GM21447 (cell line): ENCODE measurements around the gene TNC.
"Not testable (repeated sequence)": the region's sequence is repeated elsewhere in the genome, so short reads cannot be mapped to it uniquely, and the experiment has no call there.

Experiments used
- ATAC-seq: cut with Tn5 transposase; IDR thresholded peaks from one replicate; pipeline ENCODE4 v1.9.1; 2021; ENCODE audit not compliant: unreplicated experiment

Gene TNC

DNA sequence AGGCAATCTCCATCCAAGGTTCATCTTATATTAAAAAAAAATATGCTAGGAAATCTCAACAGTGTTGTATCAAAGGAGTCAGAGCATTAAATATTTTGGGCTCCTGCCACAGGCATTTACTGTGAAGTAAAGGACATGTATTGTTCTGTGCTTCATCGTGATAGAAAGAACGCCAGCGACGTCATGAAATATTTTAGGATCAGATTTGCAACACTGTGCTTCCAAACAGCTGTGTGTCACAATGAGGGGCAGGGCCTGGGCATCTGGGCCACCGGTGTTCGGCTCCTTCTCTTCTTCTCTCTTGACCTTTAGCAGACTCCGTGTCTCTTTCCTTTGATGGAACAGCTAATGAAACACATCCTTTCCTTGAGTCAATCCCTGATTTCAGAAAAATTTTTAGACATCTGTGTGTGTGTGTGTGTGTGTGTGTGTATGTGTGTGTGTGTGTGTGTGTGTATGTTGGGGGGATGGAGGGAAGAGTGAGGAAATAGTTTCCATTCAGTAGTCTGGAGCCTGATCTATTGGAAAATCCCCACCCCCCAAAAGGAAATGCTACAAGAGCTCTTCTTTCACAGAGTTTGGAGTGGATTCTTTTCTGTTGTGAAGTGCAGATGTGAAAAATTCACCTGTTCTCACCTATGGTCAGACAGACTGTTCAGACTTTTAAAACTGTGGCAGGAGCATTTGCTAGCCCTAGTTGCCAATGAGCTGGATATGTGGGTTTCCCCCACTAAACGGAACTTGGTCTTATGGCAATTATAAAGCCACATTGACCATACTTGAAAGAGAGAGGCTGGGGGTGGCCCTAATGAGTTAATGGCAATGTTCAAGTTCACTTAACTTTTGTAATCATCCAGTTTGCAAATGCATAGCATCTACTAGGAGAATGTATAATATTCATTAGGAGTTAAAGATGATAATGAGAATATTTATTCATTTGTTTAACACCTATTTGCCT is 18.1 kb upstream of the TNC start:
- no peak for ATAC-seq

DNA sequence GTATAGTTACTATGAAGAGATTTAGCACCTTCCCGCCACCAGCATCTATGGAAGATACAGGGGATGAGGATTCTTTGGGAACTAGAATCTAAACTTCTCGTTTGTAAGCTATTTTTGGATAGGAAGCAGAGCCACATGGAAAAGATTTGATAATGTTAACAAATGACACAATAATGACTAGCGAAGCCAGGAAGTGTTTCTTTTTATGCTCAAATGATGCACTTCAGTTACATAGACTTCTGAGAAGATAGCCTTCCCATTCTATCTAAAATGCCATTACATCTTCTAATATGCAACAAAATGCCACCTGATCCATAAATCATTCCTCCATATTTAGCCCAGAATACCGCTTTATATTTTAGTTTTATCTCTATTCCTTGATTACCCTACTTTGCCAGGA is 17.0 kb upstream of the TNC start:
- ATAC-seq: no peak

DNA sequence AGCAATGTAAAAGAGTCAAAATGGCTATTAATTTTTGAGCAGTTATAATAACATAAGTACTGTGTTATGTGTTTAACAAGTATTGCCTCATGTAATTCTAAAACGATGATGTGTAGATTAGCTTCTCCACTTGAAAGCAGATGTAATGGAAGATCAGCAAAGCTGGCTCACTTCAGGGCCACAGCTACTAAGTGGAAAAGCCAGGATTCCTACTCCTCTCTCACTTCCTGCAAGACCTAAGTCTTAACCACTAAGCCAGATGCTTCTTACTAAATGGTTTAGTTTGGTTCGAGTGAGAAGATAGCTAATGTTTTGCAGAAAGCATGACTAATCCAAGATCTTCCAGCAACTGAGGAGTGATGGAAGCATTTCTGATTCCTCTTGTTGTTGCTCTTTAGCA is 15.7 kb upstream of the TNC start:
- ATAC-seq: no peak

DNA sequence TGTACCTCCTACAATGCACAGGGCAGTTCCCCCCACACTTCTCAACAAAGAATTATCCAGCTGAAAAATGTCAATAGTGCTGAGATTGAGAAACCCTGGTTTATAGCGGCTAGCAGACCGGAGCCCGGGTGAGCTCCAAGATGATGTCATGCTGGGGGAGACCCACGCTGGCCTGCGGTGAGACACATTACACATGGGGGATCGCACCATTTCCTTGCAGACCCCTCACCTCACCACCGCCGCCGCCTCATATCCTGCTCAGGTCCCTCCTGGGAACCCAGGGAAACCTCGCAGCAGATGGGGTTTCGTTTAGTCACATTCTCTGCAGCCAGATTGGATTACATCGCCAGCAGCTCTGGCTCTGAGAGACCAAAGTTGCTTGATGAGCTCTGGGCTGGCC is 14.7 kb upstream of the TNC start:
- no peak for ATAC-seq

DNA sequence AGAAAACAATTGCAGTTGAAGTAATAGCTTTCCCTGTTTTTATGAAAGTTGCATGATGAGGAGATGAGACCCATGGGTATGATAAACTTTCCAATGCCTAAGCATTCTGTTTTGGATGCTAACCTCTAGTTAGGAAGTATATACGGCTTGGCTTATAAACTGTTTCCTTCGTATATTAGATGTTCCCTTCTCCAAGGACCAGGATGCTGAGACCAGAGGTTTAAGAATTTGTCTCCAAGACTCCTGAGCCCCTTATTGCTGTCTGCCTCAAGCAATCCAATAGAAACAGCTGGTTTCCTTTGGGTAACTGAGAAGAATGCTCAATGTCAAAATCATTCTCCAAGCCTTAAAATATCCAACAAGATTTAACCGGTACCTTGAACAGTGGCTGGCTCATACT is 12.2 kb upstream of the TNC start:
- no peak for ATAC-seq

DNA sequence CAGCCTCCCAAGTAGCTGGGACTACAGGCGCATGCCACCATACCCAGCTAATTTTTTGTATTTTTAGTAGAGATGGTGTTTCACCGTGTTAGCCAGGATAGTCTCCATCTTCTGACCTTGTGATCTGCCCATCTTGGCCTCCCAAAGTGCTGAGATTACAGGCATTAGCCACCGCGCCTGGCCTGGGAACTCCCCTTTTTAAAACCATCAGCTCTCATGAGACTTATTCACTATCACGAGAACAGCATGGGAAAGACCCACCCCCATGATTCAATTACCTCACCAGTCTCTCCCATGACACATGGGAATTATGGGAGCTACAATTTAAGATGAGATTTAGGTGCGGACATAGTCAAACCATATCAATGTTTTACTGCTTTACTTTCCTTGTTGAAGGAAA is 10.8 kb upstream of the TNC start:
- ATAC-seq: not testable (repeated sequence)

DNA sequence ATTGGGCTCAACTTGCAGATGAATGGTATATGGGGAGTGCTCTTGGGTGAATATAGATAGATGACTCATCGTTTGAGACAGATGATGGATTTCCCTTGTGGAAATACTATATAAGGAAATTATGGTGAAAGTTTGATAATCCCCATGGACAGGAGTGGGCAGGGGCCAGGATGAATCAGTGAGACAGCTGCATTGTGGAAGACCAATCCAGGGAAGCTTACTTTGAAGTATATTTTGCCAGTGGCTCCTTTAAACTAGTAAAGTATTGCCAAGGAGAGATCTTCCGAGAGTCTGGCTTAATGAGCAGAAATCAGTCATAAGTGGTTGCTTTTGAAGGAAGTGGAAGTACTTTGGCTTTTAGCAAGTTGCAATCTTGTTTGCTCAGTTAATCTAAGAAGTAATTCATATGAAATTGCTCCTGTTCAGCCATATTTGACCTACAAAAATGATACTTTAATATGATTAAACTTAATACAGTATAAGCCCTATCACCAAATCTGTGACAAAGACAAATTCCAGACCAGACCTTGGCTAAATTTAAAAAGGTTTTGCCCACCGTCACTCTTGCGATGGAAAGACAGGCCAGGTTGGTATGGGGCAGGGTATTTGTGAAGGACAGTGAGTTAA is 9.3 kb upstream of the TNC start:
- no peak for ATAC-seq

DNA sequence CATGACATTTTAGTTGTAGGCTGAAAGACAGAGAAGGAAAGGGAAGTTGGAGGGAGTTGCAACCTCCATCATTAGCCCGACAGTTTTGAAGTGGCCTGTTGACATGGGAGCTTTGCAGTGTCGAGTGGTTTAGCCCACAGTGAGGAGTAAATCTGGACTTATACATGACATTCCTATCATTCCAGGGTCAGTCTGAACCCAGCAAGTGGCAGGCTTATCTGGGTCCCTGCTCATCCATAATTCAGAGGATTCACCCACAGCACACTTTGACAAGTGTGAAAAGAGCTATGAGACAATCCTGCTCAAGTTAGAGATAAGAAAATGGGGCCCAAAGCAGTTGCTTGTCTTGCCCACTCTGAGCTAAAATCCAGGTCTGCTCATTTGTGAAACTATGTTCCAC is 8.4 kb upstream of the TNC start:
- ATAC-seq: no peak

DNA sequence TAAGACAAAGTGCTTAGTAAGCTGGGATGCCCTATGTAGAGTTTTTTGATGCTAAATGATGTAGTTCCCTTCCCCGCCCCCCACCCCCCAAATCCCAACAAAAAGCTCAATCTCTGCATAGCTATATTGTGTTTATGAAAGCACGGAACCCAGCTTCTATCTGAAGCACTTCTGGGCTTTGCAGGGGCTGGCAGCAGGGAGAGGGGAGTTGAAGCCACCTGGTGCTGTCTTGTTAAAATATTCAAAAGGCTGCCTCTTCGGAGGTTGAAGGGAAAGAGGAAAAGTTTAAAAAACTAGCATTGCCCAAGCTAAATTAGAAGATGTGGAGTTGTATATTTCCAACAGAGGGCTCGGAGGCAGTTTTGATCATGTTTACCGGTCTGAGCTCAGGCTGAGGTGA is 5.0 kb upstream of the TNC start:
- ATAC-seq: no peak

DNA sequence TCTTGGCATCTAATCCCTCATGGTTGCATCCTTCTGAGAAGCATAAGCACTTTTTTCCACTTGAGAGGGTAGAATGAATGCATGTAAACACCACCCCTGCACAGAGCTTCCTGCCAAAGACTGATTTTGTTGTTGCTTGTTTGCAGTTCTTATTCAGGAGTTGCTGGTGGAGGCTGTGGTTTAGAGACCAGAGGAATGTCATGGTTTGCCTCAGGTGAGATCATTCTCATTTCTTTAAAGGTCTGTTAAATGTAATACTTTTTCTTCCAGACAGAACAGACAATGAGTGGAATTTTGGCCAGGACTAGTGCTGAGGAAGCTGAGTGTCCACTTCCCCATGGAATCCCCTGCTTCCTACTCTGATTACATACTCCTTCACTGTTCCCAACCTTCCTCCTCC is 3.2 kb upstream of the TNC start:
- ATAC-seq: no peak

DNA sequence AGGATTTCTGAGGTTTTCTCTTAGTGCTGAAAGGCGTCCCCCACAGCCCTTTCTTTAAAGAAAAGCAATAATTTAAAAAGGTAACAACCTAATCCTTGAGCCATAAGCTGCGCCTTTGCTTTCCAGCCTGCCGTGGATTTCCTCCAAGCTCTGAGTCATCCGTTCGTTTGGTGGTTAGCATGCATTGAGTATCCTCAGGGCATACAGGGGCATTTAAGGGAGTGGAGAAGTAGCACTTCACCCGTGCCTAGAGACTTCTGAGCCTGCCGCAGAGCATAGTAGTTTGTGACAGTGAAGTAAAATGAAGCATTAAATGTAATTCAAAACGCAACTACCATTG is 892 bp upstream of the TNC start:
- no peak for ATAC-seq

DNA sequence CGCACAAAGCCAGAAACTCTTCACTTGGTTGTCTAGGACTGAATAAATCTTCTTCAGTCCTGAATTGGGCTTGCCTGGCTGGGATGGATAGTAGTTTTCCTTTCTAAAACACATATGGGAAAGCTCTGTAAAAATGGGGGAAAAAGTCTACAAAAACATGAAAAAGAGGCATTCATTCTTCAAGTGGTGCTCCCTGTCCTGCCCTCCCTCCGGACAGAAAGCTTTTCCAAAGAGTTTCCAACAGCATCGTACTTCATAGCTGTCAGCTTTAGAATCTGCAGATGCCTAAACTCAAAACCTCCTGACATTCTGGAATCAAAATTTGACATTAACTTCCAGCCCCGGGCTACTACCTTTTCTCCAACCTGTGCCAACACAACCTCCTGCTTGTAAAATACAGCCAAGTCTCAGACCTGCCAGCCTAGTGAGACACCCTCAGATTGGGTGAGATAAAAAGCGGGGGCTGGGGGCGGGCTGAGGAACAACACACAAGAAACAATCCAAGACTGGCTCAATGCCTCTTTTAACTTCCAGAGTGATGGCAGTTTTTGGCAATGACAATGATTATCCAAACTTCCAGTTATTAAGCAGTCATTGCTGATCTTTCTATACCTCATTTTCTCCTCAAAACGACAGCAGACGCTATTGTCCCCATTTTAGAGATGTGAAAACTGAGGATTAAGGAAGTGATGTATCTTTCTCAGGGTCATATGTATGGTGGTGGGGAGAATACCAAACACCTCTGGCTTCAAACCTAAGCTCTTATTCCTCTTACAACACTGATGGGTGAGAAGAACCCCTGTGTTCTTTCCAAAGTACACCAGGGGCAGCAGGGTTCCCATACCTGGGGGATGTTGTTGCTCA is 1.3 kb downstream of the TNC start:
- no peak for ATAC-seq

DNA sequence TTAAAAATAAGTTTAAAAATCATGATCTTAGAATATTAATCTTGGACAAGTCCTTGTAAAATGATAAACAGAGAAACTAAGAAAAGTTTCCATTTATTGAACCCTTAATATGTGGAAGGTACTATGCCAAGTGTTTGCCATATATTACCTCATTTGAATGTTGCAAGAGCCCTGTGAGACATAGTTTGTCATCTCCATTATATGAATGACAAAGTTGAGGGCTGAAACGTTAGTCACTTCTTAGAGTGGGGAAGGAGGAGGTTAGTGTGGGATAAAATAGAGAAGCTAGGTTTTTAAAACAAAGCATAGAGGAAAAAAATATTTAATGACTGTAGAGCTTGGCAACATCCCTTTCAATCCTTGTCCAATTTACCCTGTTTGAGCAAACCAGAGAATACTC is 2.0 kb downstream of the TNC start:
- ATAC-seq: no peak

DNA sequence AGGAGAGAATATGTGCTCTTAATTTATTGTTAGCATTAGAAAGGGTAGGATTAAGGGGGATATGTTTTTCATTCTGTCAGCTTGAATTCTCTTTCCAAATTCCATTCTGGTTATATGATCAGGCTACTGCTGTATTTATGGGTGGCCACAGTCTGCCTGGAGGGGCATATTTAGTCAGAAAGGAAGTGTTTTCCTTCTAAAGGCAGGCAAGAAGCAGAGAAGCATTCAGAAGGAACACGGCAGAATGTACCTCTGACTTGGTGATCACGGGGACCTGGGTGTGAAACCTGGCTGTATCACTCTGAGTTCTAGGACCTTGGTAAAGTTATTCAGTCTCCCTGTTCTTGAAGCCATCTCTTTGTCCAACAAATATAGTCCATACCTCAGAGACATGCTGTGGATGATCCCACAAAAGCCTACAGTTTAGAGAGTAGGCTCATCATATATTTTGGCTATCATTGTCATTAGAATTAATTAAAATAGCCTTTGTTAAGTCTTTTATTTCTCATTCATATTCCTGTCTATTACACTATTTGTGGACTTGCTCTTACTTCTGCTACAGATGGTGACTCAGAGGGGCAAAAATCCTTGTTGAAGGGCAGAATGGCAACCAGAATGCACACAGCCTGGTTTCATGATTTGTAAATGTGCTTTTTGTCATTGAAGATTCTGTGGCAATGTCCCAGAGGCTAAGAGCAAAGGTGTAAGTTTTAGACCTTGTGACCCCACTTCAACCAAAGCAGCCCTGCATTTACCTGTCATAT is 2.7 kb downstream of the TNC start:
- no peak for ATAC-seq

DNA sequence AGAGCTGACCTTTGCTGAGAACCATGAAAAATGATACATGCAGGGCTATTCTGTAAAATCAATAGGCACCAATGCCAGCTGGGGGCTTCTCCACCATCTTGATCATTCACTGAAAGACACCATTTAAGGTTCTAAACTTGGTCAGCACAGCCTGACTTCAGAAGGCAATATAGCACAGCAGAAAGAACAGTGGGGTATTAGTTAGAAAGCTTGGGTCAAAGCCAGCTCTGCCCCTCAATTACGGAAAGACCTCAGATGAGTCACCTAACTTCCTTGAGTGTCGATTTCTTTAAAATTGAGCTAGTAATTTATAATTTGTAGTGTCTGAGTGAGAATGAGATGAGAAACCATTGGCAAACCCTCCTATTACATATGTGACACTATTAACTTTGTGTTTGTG is 3.4 kb downstream of the TNC start:
- no peak for ATAC-seq

DNA sequence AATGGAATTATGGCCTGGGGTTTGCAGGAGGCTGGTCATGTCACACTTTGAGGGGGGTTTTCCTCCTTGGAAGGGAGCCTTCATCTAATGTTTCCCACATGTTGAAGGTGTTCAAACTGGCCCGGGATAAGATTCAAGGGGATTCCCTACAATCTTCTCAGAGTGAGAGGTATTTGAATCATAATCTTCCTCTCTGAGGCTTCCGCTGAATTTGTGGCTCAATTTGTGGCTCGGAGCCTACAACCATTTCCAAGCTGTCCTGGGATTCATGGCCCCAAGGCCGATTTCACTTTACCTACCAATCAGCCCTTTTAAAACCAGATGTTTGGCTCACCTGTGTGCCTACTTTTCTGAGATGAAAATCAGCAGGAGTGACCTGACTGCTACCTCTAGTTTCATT is 3.9 kb downstream of the TNC start:
- ATAC-seq: no peak

DNA sequence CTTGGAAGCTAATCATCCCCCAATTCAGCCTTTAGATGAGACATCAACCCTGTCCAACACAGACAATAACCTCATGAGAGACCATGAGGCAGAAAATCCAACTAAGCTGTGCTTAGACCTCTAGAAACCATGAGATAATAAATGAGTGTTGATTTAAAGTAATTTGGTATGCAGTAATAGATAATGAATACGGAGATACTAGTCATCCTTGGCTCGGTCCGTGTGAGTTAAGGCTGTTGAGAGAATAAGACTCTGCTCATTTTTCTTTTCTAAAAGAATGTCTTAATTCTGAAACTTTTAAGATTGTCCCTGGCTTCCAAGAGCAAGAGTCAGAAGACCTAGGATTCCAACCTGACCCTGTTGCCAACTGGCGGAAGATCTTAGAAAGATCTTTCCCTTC is 6.1 kb downstream of the TNC start:
- ATAC-seq: no peak

DNA sequence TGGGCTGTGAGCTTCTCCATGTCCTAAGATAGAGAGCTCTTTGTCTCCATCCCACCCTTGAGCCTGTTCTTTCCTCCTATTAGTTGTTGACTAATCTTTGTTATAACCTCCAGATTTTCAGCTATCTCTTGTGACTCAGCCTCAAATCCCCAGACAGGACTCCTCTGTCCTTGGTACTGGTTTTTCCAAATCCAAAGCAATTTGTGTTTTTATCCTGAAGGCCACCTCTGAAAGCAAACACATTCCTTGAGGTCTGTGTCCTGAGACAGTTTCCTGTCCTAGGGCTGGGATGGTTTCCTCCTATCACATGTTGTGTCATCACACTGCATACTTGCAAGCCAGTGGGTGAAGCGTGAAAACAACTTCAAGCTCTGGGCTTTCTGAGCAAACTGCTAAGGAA is 8.5 kb downstream of the TNC start:
- no peak for ATAC-seq

DNA sequence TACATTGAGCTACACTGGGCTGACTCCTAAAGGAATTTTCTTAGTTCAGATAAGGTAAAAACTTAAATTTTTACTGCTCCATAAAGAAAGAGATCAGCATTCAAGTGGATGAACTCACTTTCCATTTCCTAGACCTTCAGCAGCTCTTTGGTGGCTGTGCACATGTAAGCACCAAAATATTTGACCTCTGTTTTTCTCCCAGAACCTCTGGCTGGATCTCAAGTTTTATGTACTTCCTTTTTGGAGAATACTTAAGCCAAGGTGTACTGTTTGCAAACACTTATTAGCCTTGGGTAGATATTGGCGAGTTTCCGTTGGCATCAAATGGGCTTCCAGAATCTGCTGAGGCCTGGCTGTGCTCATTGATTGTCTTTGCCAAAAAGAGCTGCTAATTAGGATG is 10.3 kb downstream of the TNC start:
- ATAC-seq: no peak

DNA sequence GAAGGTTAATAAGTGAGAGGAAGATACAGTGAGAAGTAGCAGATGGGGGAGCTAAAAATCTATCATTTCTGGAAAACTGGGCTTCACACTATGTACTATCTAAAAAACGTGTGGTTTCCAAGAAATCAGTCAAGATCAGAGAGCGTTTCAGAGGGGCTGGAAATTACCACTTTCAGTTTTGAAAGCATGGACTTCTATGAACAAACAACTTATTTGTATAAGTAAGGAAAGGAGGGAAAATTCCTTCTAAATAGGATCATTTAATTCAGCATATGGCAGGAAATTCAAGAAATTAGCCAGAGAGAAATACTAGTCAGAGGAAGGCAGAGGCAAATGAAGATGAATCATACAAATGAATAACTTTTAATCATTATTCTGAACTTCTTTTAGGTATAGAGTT is 11.3 kb downstream of the TNC start:
- no peak for ATAC-seq

DNA sequence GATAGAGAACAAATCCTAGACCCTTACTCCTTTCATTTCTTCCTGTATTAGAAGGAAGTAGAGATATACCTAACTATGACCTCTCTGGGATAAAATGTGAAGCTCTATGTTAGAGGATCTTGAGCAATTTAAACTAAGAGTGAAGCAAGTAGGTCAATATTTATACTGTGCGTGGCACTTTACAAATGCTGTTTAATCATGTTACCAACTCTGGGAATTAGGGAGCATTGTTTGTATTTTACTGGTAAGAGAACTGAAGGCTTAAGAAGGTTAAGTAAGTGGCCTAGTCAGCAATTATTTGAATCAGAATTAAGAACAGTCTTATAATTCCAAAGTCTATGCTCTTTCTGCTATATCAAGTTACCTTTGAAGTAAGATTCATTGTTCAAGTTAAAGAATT is 12.0 kb downstream of the TNC start:
- no peak for ATAC-seq
